Parathyroid adenoma (tissue), 2 donors: ENCODE results near the gene ST6GAL1.

Experiments used
- H2AFZ ChIP-seq: fragments of 300-600 bp; sonication (generic); one replicate; pipeline ENCODE4 v1.7.0; 2017; ENCODE audit warnings: antibody characterized with exemption, mild to moderate bottlenecking
- H3K27ac ChIP-seq: fragments of 300-600 bp; sonication (generic); one replicate; pipeline ENCODE4 v1.7.0; 2017
- H3K27me3 ChIP-seq: fragments of 300-600 bp; sonication (generic); one replicate; pipeline ENCODE4 v1.7.0; 2017; ENCODE audit warnings: low read length; ENCODE audit not compliant: control insufficient read depth, insufficient read depth
- H3K36me3 ChIP-seq: fragments of 300-600 bp; sonication (generic); one replicate; pipeline ENCODE4 v1.7.0; 2017; ENCODE audit warnings: low read length; ENCODE audit not compliant: control insufficient read depth, insufficient read depth
- H3K4me1 ChIP-seq: fragments of 300-600 bp; sonication (generic); one replicate; pipeline ENCODE4 v1.7.0; 2017; ENCODE audit warnings: control low read depth
- H3K4me2 ChIP-seq: fragments of 300-600 bp; sonication (generic); one replicate; pipeline ENCODE4 v1.7.0; 2017; ENCODE audit warnings: low read length
- H3K4me3 ChIP-seq: fragments of 300-600 bp; sonication (generic); one replicate; pipeline ENCODE4 v1.7.0; 2017; ENCODE audit warnings: low read depth, low read length
- H3K79me2 ChIP-seq: fragments of 300-600 bp; sonication (generic); one replicate; pipeline ENCODE4 v1.7.0; 2017; ENCODE audit warnings: control low read depth
- H3K9ac ChIP-seq: fragments of 300-600 bp; sonication (generic); one replicate; pipeline ENCODE4 v1.7.0; 2017; ENCODE audit warnings: mild to moderate bottlenecking
- H3K9me3 ChIP-seq: fragments of 300-600 bp; sonication (generic); one replicate; pipeline ENCODE4 v1.7.0; 2017; ENCODE audit warnings: low read length; ENCODE audit not compliant: control insufficient read depth
- TF ChIP-seq, protein P1 (sequence below): fragments of 300-600 bp; sonication (generic); IDR thresholded peaks from one replicate; pipeline ENCODE4 v1.7.0; 2017; ENCODE audit warnings: antibody characterized with exemption, mild to moderate bottlenecking
- donor health status: primary hyperparathyroidism.

ST6GAL1 gene

DNA sequence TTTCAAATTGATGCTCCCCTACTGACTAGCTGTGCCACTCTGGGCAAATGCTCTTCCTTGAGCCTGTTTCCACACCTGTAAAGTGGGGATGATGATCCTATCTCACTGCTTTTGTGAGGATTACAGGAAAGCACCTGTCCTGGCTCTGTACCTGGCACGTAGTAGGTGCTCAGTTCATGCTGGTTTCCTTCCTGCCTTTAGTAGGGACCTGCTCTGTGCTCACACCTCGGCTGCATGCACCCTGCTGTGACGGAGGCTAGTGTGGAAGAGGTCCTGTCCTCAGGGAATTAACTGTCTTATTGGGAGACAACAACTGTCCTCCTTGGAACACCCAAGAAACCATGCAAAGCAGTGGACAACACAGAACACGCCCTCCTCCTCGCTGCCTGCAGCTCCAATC lies 147.2 kb downstream of the ST6GAL1 start:
- H3K4me3 ChIP-seq: no peak overlapping the region
- H3K27me3 ChIP-seq: no peaks in the 10 kb centered on the region
- no peaks in the 10 kb centered on the region for H3K79me2 ChIP-seq
- H3K4me2 ChIP-seq: no peak overlapping the region
- no peak overlapping the region for H3K27ac ChIP-seq
- TF ChIP-seq, protein P1, sequence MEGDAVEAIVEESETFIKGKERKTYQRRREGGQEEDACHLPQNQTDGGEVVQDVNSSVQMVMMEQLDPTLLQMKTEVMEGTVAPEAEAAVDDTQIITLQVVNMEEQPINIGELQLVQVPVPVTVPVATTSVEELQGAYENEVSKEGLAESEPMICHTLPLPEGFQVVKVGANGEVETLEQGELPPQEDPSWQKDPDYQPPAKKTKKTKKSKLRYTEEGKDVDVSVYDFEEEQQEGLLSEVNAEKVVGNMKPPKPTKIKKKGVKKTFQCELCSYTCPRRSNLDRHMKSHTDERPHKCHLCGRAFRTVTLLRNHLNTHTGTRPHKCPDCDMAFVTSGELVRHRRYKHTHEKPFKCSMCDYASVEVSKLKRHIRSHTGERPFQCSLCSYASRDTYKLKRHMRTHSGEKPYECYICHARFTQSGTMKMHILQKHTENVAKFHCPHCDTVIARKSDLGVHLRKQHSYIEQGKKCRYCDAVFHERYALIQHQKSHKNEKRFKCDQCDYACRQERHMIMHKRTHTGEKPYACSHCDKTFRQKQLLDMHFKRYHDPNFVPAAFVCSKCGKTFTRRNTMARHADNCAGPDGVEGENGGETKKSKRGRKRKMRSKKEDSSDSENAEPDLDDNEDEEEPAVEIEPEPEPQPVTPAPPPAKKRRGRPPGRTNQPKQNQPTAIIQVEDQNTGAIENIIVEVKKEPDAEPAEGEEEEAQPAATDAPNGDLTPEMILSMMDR: no peak
- H3K36me3 ChIP-seq: no peaks in the 10 kb centered on the region
- H2AFZ ChIP-seq: no peak overlapping the region
- no peaks in the 10 kb centered on the region for H3K9me3 ChIP-seq
- no peaks in the 10 kb centered on the region for H3K4me1 ChIP-seq
- H3K9ac ChIP-seq: no peak overlapping the region

GRCh38 chr3:187079090-187080022 lies 149.0 kb downstream of the ST6GAL1 start:
- H3K79me2 ChIP-seq: no peaks in the 10 kb centered on the region
- no peak overlapping the region for H3K4me3 ChIP-seq
- TF ChIP-seq, protein P1: no peak
- H3K9ac ChIP-seq: no peak overlapping the region
- no peaks in the 10 kb centered on the region for H3K9me3 ChIP-seq
- no peak overlapping the region for H3K27ac ChIP-seq
- H2AFZ ChIP-seq: no peak overlapping the region
- no peak overlapping the region for H3K4me2 ChIP-seq
- no peaks in the 10 kb centered on the region for H3K27me3 ChIP-seq
- no peaks in the 10 kb centered on the region for H3K4me1 ChIP-seq
- no peaks in the 10 kb centered on the region for H3K36me3 ChIP-seq

- TF ChIP-seq, protein P1: no peak
- H3K4me1 ChIP-seq: no peaks in the 10 kb centered on the region
- H3K27ac ChIP-seq: no peak overlapping the region
- no peak overlapping the region for H3K4me3 ChIP-seq
- no peaks in the 10 kb centered on the region for H3K79me2 ChIP-seq
- no peak overlapping the region for H3K4me2 ChIP-seq
- no peak overlapping the region for H3K9ac ChIP-seq
- no peaks in the 10 kb centered on the region for H3K9me3 ChIP-seq
- H3K36me3 ChIP-seq: no peaks in the 10 kb centered on the region
- H2AFZ ChIP-seq: no peak overlapping the region
- no peaks in the 10 kb centered on the region for H3K27me3 ChIP-seq
Observed at GRCh38 chr3:187080799-187081450, 150.6 kb downstream of the ST6GAL1 start.

DNA sequence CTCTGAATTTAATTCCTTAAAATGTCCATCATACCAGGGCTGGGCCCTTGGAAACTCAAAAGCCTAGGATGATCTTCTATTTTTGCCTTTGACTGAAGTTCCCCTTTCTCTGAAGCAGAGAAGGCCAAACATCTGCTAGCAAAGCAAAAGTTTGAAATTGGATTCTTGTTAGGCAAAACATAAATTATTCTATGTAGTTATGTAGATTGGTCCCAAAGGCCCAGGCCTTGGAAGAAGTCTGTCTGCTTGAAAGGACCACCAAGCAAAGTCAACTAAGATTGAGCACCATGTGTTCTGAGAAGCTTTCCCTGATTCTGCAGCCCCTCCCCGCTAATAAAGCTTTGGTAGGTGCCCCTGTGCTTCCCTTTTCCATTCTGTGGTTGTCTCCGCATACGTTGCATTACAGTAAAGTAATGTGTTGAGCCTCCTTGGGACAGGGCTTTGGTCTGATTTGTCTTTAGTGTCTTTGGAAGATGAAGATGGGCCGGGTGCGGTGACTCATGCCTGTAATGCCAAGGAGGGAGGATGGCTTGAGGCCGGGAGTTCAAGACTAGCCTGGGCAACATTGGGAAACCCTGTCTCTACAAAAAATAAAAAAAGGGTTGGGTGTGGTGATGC lies 152.5 kb downstream of the ST6GAL1 start:
- Histone ChIP-seq H2AFZ (no peak overlapping the region), H3K4me3 (no peak overlapping the region), H3K9ac (no peak overlapping the region), H3K4me2 (no peak overlapping the region), H3K36me3 (peaks cover 2% of the 10 kb centered on the region), H3K79me2 (no peaks in the 10 kb centered on the region), H3K4me1 (no peaks in the 10 kb centered on the region), H3K27me3 (no peaks in the 10 kb centered on the region), H3K9me3 (no peaks in the 10 kb centered on the region), H3K27ac (no peak overlapping the region)
- TF ChIP-seq, protein P1: no peak
